SK-N-SH (cell line): ENCODE data around the gene ANKRD12. TPM values are rescaled to one million over a fixed set of nuclear protein-coding genes. Genes with fewer than 3 reads are reported as not detected.

Source experiments
- CTCF ChIA-PET: fragments of 300-600, 350-600 bp; formaldehyde crosslinking; extraction: SDS; loops from one replicate; lab custom pipeline; 2021; lab: Yijun Ruan, JAX
- POLR2A ChIA-PET: fragments of 350-600 bp; sonication (Branson Sonifier 250); formaldehyde crosslinking; extraction: SDS; loops from one replicate; lab custom pipeline; 2020; ENCODE audit warnings: antibody characterized with exemption, inconsistent platforms; lab: Yijun Ruan, JAX
- DNase-seq: peaks from one replicate; pipeline ENCODE4 v3.0.0; 2012
- H2AFZ ChIP-seq: fragments of 200-600 bp; sonication (generic); 2 replicates; pipeline ENCODE4 v1.8.1; 2016; ENCODE audit warnings: antibody characterized with exemption, mild to moderate bottlenecking, low read depth
- H3F3A ChIP-seq: fragments of 200-600 bp; sonication (generic); replicated peaks from 2 replicates; pipeline ENCODE3; 2016; ENCODE audit warnings: antibody characterized with exemption, mild to moderate bottlenecking; ENCODE audit not compliant: insufficient read depth
- H3K27ac ChIP-seq, 2 experiments: fragments of 200-500 bp in 1 of 2; fragments of 200-600 bp in 1 of 2; sonication (Bioruptor generic) in 1 of 2; sonication (generic), shearing (Covaris generic) in 1 of 2; 2 replicates each; pipeline versions ENCODE4 v1.5.1 to v1.6.1; 2014 to 2016; ENCODE audit warnings: low read depth in 2 of 2, inconsistent platforms in 1 of 2, low read length in 1 of 2, mild to moderate bottlenecking in 1 of 2, mixed read lengths in 1 of 2
- H3K27me3 ChIP-seq: fragments of 200-600 bp; sonication (generic), shearing (Covaris generic); 2 replicates; pipeline ENCODE4 v1.6.1; 2016; ENCODE audit warnings: mixed run types; ENCODE audit not compliant: insufficient read depth
- H3K36me3 ChIP-seq, 2 experiments: fragments of 200-500 bp in 1 of 2; fragments of 200-600 bp in 1 of 2; sonication (Bioruptor generic) in 1 of 2; sonication (generic) in 1 of 2; replicated peaks in 1 of 2; 2 replicates each; pipeline versions ENCODE3 to v1.5.1; 2014 to 2016; ENCODE audit warnings: low read length in 1 of 2, mild to moderate bottlenecking in 1 of 2; ENCODE audit not compliant: insufficient read depth in 2 of 2, control insufficient read depth in 1 of 2
- H3K4me1 ChIP-seq, 2 experiments: fragments of 200-500 bp in 1 of 2; fragments of 200-600 bp in 1 of 2; sonication (Bioruptor generic) in 1 of 2; sonication (generic), shearing (Covaris generic) in 1 of 2; 2 replicates each; pipeline versions ENCODE4 v1.5.1 to v1.6.1; 2014 to 2016; ENCODE audit warnings: low read depth in 1 of 2, low read length in 1 of 2, mixed run types in 1 of 2; ENCODE audit not compliant: insufficient read depth in 2 of 2, control insufficient read depth in 1 of 2
- H3K4me2 ChIP-seq: fragments of 200-600 bp; sonication (generic), shearing (Covaris generic); 2 replicates; pipeline ENCODE4 v1.6.1; 2017; ENCODE audit warnings: mixed run types
- H3K4me3 ChIP-seq, 2 experiments: fragments of 200-500 bp in 1 of 2; fragments of 200-600 bp in 1 of 2; sonication (Bioruptor generic) in 1 of 2; sonication (generic), shearing (Covaris generic) in 1 of 2; 2 replicates each; pipeline versions ENCODE4 v1.5.1 to v1.8.1; 2014 to 2016; ENCODE audit warnings: low read depth in 2 of 2, inconsistent platforms in 1 of 2, low read length in 1 of 2, mild to moderate bottlenecking in 1 of 2, mixed read lengths in 1 of 2, moderate library complexity in 1 of 2
- H3K79me2 ChIP-seq: fragments of 200-600 bp; sonication (generic); 2 replicates; pipeline ENCODE4 v1.8.1; 2017; ENCODE audit warnings: mild to moderate bottlenecking; ENCODE audit not compliant: insufficient read depth
- H3K9ac ChIP-seq: fragments of 200-600 bp; sonication (generic); 2 replicates; pipeline ENCODE4 v1.6.1; 2017; ENCODE audit warnings: mixed run types
- H3K9me2 ChIP-seq: fragments of 200-600 bp; sonication (generic); 2 replicates; pipeline ENCODE4 v1.6.1; 2017; ENCODE audit warnings: mixed run types
- H3K9me3 ChIP-seq: fragments of 200-600 bp; sonication (generic); 2 replicates; pipeline ENCODE4 v1.6.1; 2017; ENCODE audit warnings: mixed run types, mild to moderate bottlenecking, moderate library complexity
- H4K20me1 ChIP-seq: fragments of 200-600 bp; sonication (generic); 2 replicates; pipeline ENCODE4 v1.6.1; 2017; ENCODE audit warnings: mild to moderate bottlenecking, mixed run types; ENCODE audit not compliant: insufficient read depth
- CHD2 ChIP-seq: fragments of 150-350 bp; IDR thresholded peaks from 2 replicates; pipeline ENCODE4 v1.6.1; 2018; ENCODE audit warnings: low read length; ENCODE audit not compliant: partially characterized antibody
- ELF1 ChIP-seq: IDR thresholded peaks from 2 replicates; pipeline ENCODE4 v1.4.0; 2012
- FOXJ3 ChIP-seq: sonication (generic); formaldehyde crosslinking; IDR thresholded peaks from 2 replicates; pipeline ENCODE4 v1.5.1; 2020; ENCODE audit warnings: mild to moderate bottlenecking, missing genetic modification reagents
- FOXM1 ChIP-seq: IDR thresholded peaks from 2 replicates; pipeline ENCODE4 v1.4.0; 2012; ENCODE audit warnings: low read depth, mild to moderate bottlenecking
- GATA2 ChIP-seq: sonication (generic); formaldehyde crosslinking; IDR thresholded peaks from 2 replicates; pipeline ENCODE4 v1.5.0; 2020; ENCODE audit warnings: mild to moderate bottlenecking, missing genetic modification reagents
- MEF2A ChIP-seq: IDR thresholded peaks from 2 replicates; pipeline ENCODE4 v1.4.0; 2012; ENCODE audit warnings: low read depth, borderline replicate concordance
- MXI1 ChIP-seq: IDR thresholded peaks from 2 replicates; pipeline ENCODE4 v1.6.1; 2012; ENCODE audit warnings: mild to moderate bottlenecking, low read depth, low read length, improper control_type of control experiment
- NFIC ChIP-seq: IDR thresholded peaks from 2 replicates; pipeline ENCODE4 v1.4.0; 2012; ENCODE audit warnings: borderline replicate concordance
- RAD21 ChIP-seq: IDR thresholded peaks from 2 replicates; pipeline ENCODE4 v1.6.1; 2012; ENCODE audit warnings: mild to moderate bottlenecking, low read length
- RFX5 ChIP-seq: IDR thresholded peaks from 2 replicates; pipeline ENCODE4 v1.6.1; 2012; ENCODE audit warnings: mild to moderate bottlenecking, improper control_type of control experiment, low read length
- RXRA ChIP-seq: IDR thresholded peaks from 2 replicates; pipeline ENCODE4 v1.4.0; 2012; ENCODE audit warnings: low read depth, mild to moderate bottlenecking, borderline replicate concordance
- SIN3A ChIP-seq: IDR thresholded peaks from 2 replicates; pipeline ENCODE4 v1.6.1; 2012; ENCODE audit warnings: low read depth, mild to moderate bottlenecking, low read length, moderate library complexity, borderline replicate concordance
- SMC3 ChIP-seq: IDR thresholded peaks from 2 replicates; pipeline ENCODE4 v1.6.1; 2012; ENCODE audit warnings: low read depth, low read length, improper control_type of control experiment
- TEAD4 ChIP-seq: IDR thresholded peaks from 2 replicates; pipeline ENCODE4 v1.4.0; 2012; ENCODE audit warnings: mild to moderate bottlenecking, borderline replicate concordance; ENCODE audit not compliant: insufficient read depth
- YY1 ChIP-seq: IDR thresholded peaks from 2 replicates; pipeline ENCODE4 v1.4.0; 2012; ENCODE audit warnings: low read depth, mild to moderate bottlenecking
- WGBS: methylation state at CpG from one replicate; pipeline ENCODE4 v1.1.6; 2017; ENCODE audit warnings: low lambda C conversion rate; 5-methylcytosine and 5-hydroxymethylcytosine counted together
- polyA plus RNA-seq, 3 experiments: library from polyadenylated mRNA; depleted of rRNA; stranded (reverse); fragments of >200 nt; gene quantifications; 2 replicates each; pipeline ENCODE4 v1.2.3, GENCODE V29; 2012
- TF ChIP-seq, protein P1 (sequence below): IDR thresholded peaks from 2 replicates; pipeline ENCODE4 v1.4.0; 2012; ENCODE audit warnings: low read depth, borderline replicate concordance
- TF ChIP-seq, protein P2 (sequence below): IDR thresholded peaks from 2 replicates; pipeline ENCODE4 v1.4.0; 2012; ENCODE audit warnings: low read depth, borderline replicate concordance
- TF ChIP-seq, protein P3 (sequence below): fragments of 200-600 bp; sonication (generic); IDR thresholded peaks from 2 replicates; pipeline ENCODE4 v1.6.1; 2017; ENCODE audit warnings: antibody characterized with exemption, mild to moderate bottlenecking, moderate library complexity

The ANKRD12 gene
- polyA plus RNA-seq, 1 of the 3 experiments (the other 2 are of a cell fraction): 1.3 TPM

GRCh38 chr18:9240270-9240669 is 103.7 kb downstream of the ANKRD12 start:
- H3K27ac ChIP-seq: no peak overlapping the region
- H3K4me1 ChIP-seq: no peaks in the 10 kb centered on the region
- no peak overlapping the region for H3K4me2 ChIP-seq
- no peak overlapping the region for H3K9ac ChIP-seq
- ChIA-PET POLR2A (no interaction called here), CTCF (no interaction called here)
- no peak for TF ChIP-seq YY1
- TF ChIP-seq RXRA: no peak
- TF ChIP-seq, protein P1, sequence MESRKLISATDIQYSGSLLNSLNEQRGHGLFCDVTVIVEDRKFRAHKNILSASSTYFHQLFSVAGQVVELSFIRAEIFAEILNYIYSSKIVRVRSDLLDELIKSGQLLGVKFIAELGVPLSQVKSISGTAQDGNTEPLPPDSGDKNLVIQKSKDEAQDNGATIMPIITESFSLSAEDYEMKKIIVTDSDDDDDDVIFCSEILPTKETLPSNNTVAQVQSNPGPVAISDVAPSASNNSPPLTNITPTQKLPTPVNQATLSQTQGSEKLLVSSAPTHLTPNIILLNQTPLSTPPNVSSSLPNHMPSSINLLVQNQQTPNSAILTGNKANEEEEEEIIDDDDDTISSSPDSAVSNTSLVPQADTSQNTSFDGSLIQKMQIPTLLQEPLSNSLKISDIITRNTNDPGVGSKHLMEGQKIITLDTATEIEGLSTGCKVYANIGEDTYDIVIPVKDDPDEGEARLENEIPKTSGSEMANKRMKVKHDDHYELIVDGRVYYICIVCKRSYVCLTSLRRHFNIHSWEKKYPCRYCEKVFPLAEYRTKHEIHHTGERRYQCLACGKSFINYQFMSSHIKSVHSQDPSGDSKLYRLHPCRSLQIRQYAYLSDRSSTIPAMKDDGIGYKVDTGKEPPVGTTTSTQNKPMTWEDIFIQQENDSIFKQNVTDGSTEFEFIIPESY: no peak
- no peak for TF ChIP-seq TEAD4
- TF ChIP-seq SMC3: no peak
- TF ChIP-seq, protein P2, sequence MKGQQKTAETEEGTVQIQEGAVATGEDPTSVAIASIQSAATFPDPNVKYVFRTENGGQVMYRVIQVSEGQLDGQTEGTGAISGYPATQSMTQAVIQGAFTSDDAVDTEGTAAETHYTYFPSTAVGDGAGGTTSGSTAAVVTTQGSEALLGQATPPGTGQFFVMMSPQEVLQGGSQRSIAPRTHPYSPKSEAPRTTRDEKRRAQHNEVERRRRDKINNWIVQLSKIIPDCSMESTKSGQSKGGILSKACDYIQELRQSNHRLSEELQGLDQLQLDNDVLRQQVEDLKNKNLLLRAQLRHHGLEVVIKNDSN: no peak
- no peak for TF ChIP-seq FOXJ3 (CRISPR knock-in tag)
- TF ChIP-seq CHD2: no peak
- TF ChIP-seq, protein P3, sequence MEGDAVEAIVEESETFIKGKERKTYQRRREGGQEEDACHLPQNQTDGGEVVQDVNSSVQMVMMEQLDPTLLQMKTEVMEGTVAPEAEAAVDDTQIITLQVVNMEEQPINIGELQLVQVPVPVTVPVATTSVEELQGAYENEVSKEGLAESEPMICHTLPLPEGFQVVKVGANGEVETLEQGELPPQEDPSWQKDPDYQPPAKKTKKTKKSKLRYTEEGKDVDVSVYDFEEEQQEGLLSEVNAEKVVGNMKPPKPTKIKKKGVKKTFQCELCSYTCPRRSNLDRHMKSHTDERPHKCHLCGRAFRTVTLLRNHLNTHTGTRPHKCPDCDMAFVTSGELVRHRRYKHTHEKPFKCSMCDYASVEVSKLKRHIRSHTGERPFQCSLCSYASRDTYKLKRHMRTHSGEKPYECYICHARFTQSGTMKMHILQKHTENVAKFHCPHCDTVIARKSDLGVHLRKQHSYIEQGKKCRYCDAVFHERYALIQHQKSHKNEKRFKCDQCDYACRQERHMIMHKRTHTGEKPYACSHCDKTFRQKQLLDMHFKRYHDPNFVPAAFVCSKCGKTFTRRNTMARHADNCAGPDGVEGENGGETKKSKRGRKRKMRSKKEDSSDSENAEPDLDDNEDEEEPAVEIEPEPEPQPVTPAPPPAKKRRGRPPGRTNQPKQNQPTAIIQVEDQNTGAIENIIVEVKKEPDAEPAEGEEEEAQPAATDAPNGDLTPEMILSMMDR: no peak
- no peak for TF ChIP-seq FOXM1
- no peak for TF ChIP-seq ELF1
- no peak for TF ChIP-seq MEF2A
- no peak for TF ChIP-seq SIN3A
- TF ChIP-seq RFX5: no peak
- no peak for TF ChIP-seq MXI1
- no peak for TF ChIP-seq NFIC
- TF ChIP-seq RAD21: no peak
- TF ChIP-seq GATA2: no peak
- H3K9me3 ChIP-seq: no peaks in the 10 kb centered on the region
- no peaks in the 10 kb centered on the region for H4K20me1 ChIP-seq
- no peaks in the 10 kb centered on the region for H3K79me2 ChIP-seq
- no peak overlapping the region for H3K4me3 ChIP-seq
- H3F3A ChIP-seq: no peaks in the 10 kb centered on the region
- H3K27me3 ChIP-seq: no peaks in the 10 kb centered on the region
- no peaks in the 10 kb centered on the region for H3K9me2 ChIP-seq
- peaks cover 23 to 58% of the 10 kb centered on the region in 2 experiments for H3K36me3 ChIP-seq
- 82% methylated on average over 4 of the region's 4 CpGs for WGBS
- H2AFZ ChIP-seq: no peak overlapping the region
- DNase-seq: no peak
